ENCODE data around the gene NF1.
"Not testable (repeated sequence)": the region's sequence is repeated elsewhere in the genome, so short reads cannot be mapped to it uniquely, and the experiment has no call there.

The NF1 gene

GRCh38 chr17:31085563-31085962, 9.2 kb upstream of the NF1 start:
- peak; percentile 83 for DNase-seq (ENCODE audit: low read depth)
- no peak for TF ChIP-seq CTCF (conservative IDR thresholded peaks at IDR 0.05; ENCODE audit: low read depth, low read length)
- H3K4me3 ChIP-seq (ENCODE audit: low read depth, low read length) = no peak overlapping the region

- H3K4me3 ChIP-seq (ENCODE audit: low read depth, low read length) = no peak overlapping the region
- no peak for TF ChIP-seq CTCF (conservative IDR thresholded peaks at IDR 0.05; ENCODE audit: low read depth, low read length)
- DNase-seq (ENCODE audit: low read depth) = no peak
Measured at GRCh38 chr17:31089471-31089870, 5.3 kb upstream of the NF1 start.

- not testable (repeated sequence) for H3K4me3 ChIP-seq (ENCODE audit: low read depth, low read length); DNase-seq (ENCODE audit: low read depth)
Measured at GRCh38 chr17:31090650-31091049, 4.1 kb upstream of the NF1 start.

- no peak overlapping the region for H3K4me3 ChIP-seq (ENCODE audit: low read depth, low read length)
- DNase-seq (ENCODE audit: low read depth) = no peak
- no peak for TF ChIP-seq CTCF (conservative IDR thresholded peaks at IDR 0.05; ENCODE audit: low read depth, low read length)
Measured at GRCh38 chr17:31092475-31093064, 2.2 kb upstream of the NF1 start.

GRCh38 chr17:31093866-31094599, 744 bp upstream of the NF1 start:
- peak overlapping the region; percentile 82 for H3K4me3 ChIP-seq (ENCODE audit: low read depth, low read length)
- TF ChIP-seq CTCF (conservative IDR thresholded peaks at IDR 0.05; ENCODE audit: low read depth, low read length) = no peak
- DNase-seq (ENCODE audit: low read depth) = no peak

- peak; percentile 49 for DNase-seq (ENCODE audit: low read depth)
- TF ChIP-seq CTCF (conservative IDR thresholded peaks at IDR 0.05; ENCODE audit: low read depth, low read length) = no peak
- peak overlapping the region; percentile 82 for H3K4me3 ChIP-seq (ENCODE audit: low read depth, low read length)
Measured at GRCh38 chr17:31095236-31096105, 694 bp downstream of the NF1 start.

- H3K4me3 ChIP-seq (ENCODE audit: low read depth, low read length) = peak overlapping the region; percentile 82
- no peak for TF ChIP-seq CTCF (conservative IDR thresholded peaks at IDR 0.05; ENCODE audit: low read depth, low read length)
- DNase-seq (ENCODE audit: low read depth) = peak; percentile 38
Measured at GRCh38 chr17:31096106-31096436, 1.3 kb downstream of the NF1 start.

All from choroid plexus epithelial cell (primary cell).